HepG2 (cell line): ENCODE results near the gene KLHL18. TPM values are rescaled to one million over a fixed set of nuclear protein-coding genes. Genes with fewer than 3 reads are reported as not detected.

ENCODE experiments used
- ATAC-seq: fragments of 200-7000 bp; cut with Tn5 transposase; 3 replicates; pipeline ENCODE4 v1.9.1; 2020; ENCODE audit warnings: mild to moderate bottlenecking, moderate library complexity
- BruUV-seq: library from RNA; stranded (reverse); fragments of 400-500 nt; replicated peaks from 2 replicates; lab custom pipeline; 2021; lab: Mats Ljungman, UMichigan
- CTCF ChIA-PET: fragments of 300-600 bp; formaldehyde crosslinking; extraction: SDS; loops from one replicate; lab custom pipeline; 2021; ENCODE audit warnings: low total read pairs, inconsistent platforms, low intra/inter-chr PET ratio; lab: Yijun Ruan, JAX
- POLR2A ChIA-PET: fragments of 350-600 bp; sonication (Branson Sonifier 250); formaldehyde crosslinking; loops from one replicate; lab custom pipeline; 2020; ENCODE audit warnings: antibody characterized with exemption, inconsistent platforms; lab: Yijun Ruan, JAX
- DNase-seq: peaks from one replicate; pipeline ENCODE4 v3.0.0-alpha.2; 2015; ENCODE audit warnings: low spot score
- FAIRE-seq: peaks from 3 replicates; lab custom pipeline; 2011; peaks lifted over from hg19 to GRCh38; lab: Jason Lieb, UNC
- H2AFZ ChIP-seq: one replicate; pipeline ENCODE4 v1.6.1; 2011; ENCODE audit warnings: low read length, inconsistent platforms
- H3K27ac ChIP-seq: fragments of 300-600 bp; 3 replicates; pipeline ENCODE4 v1.8.0; 2011; ENCODE audit warnings: mixed run types, mild to moderate bottlenecking, mixed read lengths, low read length, inconsistent platforms; ENCODE audit not compliant: insufficient read depth; ENCODE audit errors: extremely low read length
- H3K27me3 ChIP-seq, 2 experiments: fragments of 200-600 bp in 1 of 2; 2 replicates in 1 of 2; 3 replicates in 1 of 2; pipeline versions ENCODE4 v1.6.0 to v1.8.0; 2011; ENCODE audit warnings: low read length in 2 of 2, mild to moderate bottlenecking in 2 of 2, moderate library complexity in 2 of 2, inconsistent platforms in 1 of 2; ENCODE audit not compliant: insufficient read depth in 2 of 2, control insufficient read depth in 1 of 2
- H3K36me3 ChIP-seq, 2 experiments: fragments of 200-600 bp in 1 of 2; replicated peaks in 1 of 2; 2 replicates in 1 of 2; 3 replicates in 1 of 2; pipeline versions ENCODE4 v1.5.1 to v1.8.0; 2011; ENCODE audit warnings: low read length in 2 of 2, inconsistent platforms in 1 of 2; ENCODE audit not compliant: insufficient read depth in 2 of 2, control insufficient read depth in 1 of 2
- H3K4me1 ChIP-seq: 2 replicates; pipeline ENCODE4 v1.5.1; 2012; ENCODE audit warnings: low read length, inconsistent platforms; ENCODE audit not compliant: insufficient read depth
- H3K4me2 ChIP-seq: 2 replicates; pipeline ENCODE4 v1.6.0; 2011; ENCODE audit warnings: low read depth, low read length, inconsistent platforms
- H3K4me3 ChIP-seq, 3 experiments: fragments of 200-600 bp in 1 of 3; sonication (generic), shearing (Covaris generic) in 1 of 3; replicated peaks in 1 of 3; 2 replicates each; pipeline ENCODE4 v1.5.1; 2011 to 2016; ENCODE audit warnings: low read length in 3 of 3, inconsistent platforms in 2 of 3, low read depth in 2 of 3, mild to moderate bottlenecking in 2 of 3, control low read depth in 1 of 3, mixed read lengths in 1 of 3; ENCODE audit not compliant: insufficient read depth in 1 of 3
- H3K79me2 ChIP-seq: one replicate; pipeline ENCODE4 v1.6.1; 2011; ENCODE audit warnings: low read length, inconsistent platforms; ENCODE audit not compliant: insufficient read depth
- H3K9ac ChIP-seq: 2 replicates; pipeline ENCODE4 v1.6.0; 2011; ENCODE audit warnings: mild to moderate bottlenecking, low read depth, low read length, inconsistent platforms; ENCODE audit not compliant: insufficient read depth
- H3K9me3 ChIP-seq: 2 replicates; pipeline ENCODE4 v1.5.1; 2012; ENCODE audit warnings: mild to moderate bottlenecking, low read length
- H4K20me1 ChIP-seq: 2 replicates; pipeline ENCODE4 v1.6.0; 2011; ENCODE audit warnings: inconsistent platforms, mild to moderate bottlenecking, low read length, moderate library complexity; ENCODE audit not compliant: insufficient read depth
- ASH2L ChIP-seq: fragments of 300-600, 200-600 bp; sonication (generic); IDR thresholded peaks from 2 replicates; pipeline ENCODE4 v1.7.0; 2017; ENCODE audit warnings: low read depth, mild to moderate bottlenecking, moderate library complexity, mixed read lengths, low read length; ENCODE audit not compliant: insufficient read length
- ATF7 ChIP-seq, 2 experiments: fragments of 450-650 bp in 1 of 2; sonication (generic) in 1 of 2; formaldehyde crosslinking in 1 of 2; IDR thresholded peaks; 2 replicates each; pipeline versions ENCODE4 v1.4.0 to v1.6.1; 2016 to 2020; ENCODE audit warnings: antibody characterized with exemption in 1 of 2, mild to moderate bottlenecking in 1 of 2, missing genetic modification reagents in 1 of 2
- BRCA1 ChIP-seq: sonication (generic); formaldehyde crosslinking; IDR thresholded peaks from 2 replicates; pipeline ENCODE4 v1.4.0; 2020; ENCODE audit warnings: missing genetic modification reagents
- CEBPB ChIP-seq: IDR thresholded peaks from 2 replicates; pipeline ENCODE4 v1.6.1; 2011; ENCODE audit warnings: low read depth, low read length, improper control_type of control experiment, borderline replicate concordance
- CEBPG ChIP-seq: IDR thresholded peaks from 2 replicates; pipeline ENCODE4 v1.6.1; 2016
- GABPA ChIP-seq, 2 experiments: IDR thresholded peaks; 2 replicates each; pipeline ENCODE4 v1.6.1; 2011 to 2016; ENCODE audit warnings: low read depth in 2 of 2, low read length in 1 of 2, missing biosample characterization in 1 of 2, missing genetic modification characterization in 1 of 2
- HMG20B ChIP-seq: conservative IDR thresholded peaks from 2 replicates; pipeline ENCODE4 v1.6.1; 2016; ENCODE audit warnings: missing genetic modification reagents, missing compliant biosample characterization
- HNF4G ChIP-seq, 2 experiments: sonication (generic) in 1 of 2; formaldehyde crosslinking in 1 of 2; IDR thresholded peaks; 2 replicates each; pipeline versions ENCODE4 v1.4.0 to v1.6.1; 2011 to 2020; ENCODE audit warnings: borderline replicate concordance in 2 of 2, low read depth in 2 of 2, mild to moderate bottlenecking in 2 of 2, low read length in 1 of 2, missing genetic modification reagents in 1 of 2, moderate library complexity in 1 of 2
- MIER2 ChIP-seq: IDR thresholded peaks from 2 replicates; pipeline ENCODE4 v1.6.1; 2016; ENCODE audit warnings: missing biosample characterization, missing genetic modification reagents
- NFE2 ChIP-seq: sonication (generic); formaldehyde crosslinking; IDR thresholded peaks from 2 replicates; pipeline ENCODE4 v1.4.0; 2020; ENCODE audit warnings: missing genetic modification reagents
- SMAD1 ChIP-seq: sonication (generic); formaldehyde crosslinking; IDR thresholded peaks from 2 replicates; pipeline ENCODE4 v1.4.0; 2020; ENCODE audit warnings: missing genetic modification reagents, low read depth, mild to moderate bottlenecking, borderline replicate concordance
- USF2 ChIP-seq, 2 experiments: sonication (generic) in 1 of 2; formaldehyde crosslinking in 1 of 2; IDR thresholded peaks; 2 replicates each; pipeline versions ENCODE4 v1.5.1 to v1.6.1; 2011 to 2020; ENCODE audit warnings: borderline replicate concordance in 1 of 2, low read depth in 1 of 2, low read length in 1 of 2, mild to moderate bottlenecking in 1 of 2, missing genetic modification reagents in 1 of 2, moderate library complexity in 1 of 2
- ZNF20 ChIP-seq: sonication (generic); formaldehyde crosslinking; IDR thresholded peaks from 2 replicates; pipeline ENCODE4 v1.4.0; 2020; ENCODE audit warnings: mild to moderate bottlenecking, moderate library complexity, missing genetic modification reagents
- ZNF367 ChIP-seq: sonication (generic); formaldehyde crosslinking; IDR thresholded peaks from 2 replicates; pipeline ENCODE4 v1.4.0; 2020; ENCODE audit warnings: missing genetic modification reagents, borderline replicate concordance
- ZNF512 ChIP-seq: sonication (generic); formaldehyde crosslinking; IDR thresholded peaks from 2 replicates; pipeline ENCODE4 v1.4.0; 2020; ENCODE audit warnings: mild to moderate bottlenecking, missing genetic modification reagents
- ZNF567 ChIP-seq: sonication (generic); formaldehyde crosslinking; IDR thresholded peaks from 2 replicates; pipeline ENCODE4 v1.8.1; 2023; ENCODE audit warnings: mild to moderate bottlenecking, missing genetic modification reagents, borderline replicate concordance
- WGBS: methylation state at CpG from one replicate; pipeline ENCODE4 v1.1.6; 2017; ENCODE audit warnings: low lambda C conversion rate; 5-methylcytosine and 5-hydroxymethylcytosine counted together
- in situ Hi-C: cut with HindIII; loops from 2 replicates; pipeline ENCODE4 v1.10.0; 2017; ENCODE audit warnings: low pct_unique_long_range_greater_than_20kb; ENCODE audit not compliant: extremely low pct_ligation_motif_present
- intact Hi-C: fragments of 100-400 bp; cut with micrococcal nuclease; formaldehyde crosslinking; loops from one replicate; pipeline ENCODE4 v1.10.0; 2022; ENCODE audit not compliant: unreplicated experiment
- polyA plus RNA-seq, 8 experiments: library from polyadenylated mRNA; depleted of rRNA in 3 of 8; stranded (reverse) in 7 of 8; unstranded in 1 of 8; fragments of >200 nt; fragmentation: Illumina TruSeq in 4 of 8; extraction: Trizol in 4 of 8; gene quantifications; 2 replicates each; pipeline versions ENCODE4 v1.2.1 to v1.2.3, GENCODE V29; 2011 to 2016; ENCODE audit warnings: low read depth in 4 of 8, missing spikeins in 1 of 8, mixed read lengths in 1 of 8; ENCODE audit not compliant: insufficient read depth in 1 of 8
- total RNA-seq, 5 experiments: library from RNA; depleted of rRNA; stranded (reverse); fragments of >200 nt; fragmentation: Illumina TruSeq; extraction: Trizol; gene quantifications; 2 replicates each; pipeline ENCODE4 v1.2.3, GENCODE V29; 2016; ENCODE audit warnings: low read depth in 1 of 5

Gene KLHL18
- total and polyA plus RNA-seq, 2 of the 13 experiments (the other 11 are each of a cell fraction or from before 2014, with no cell fraction given): 17.5 to 18.8 TPM

- 79% methylated on average over 9 of the region's 9 CpGs for WGBS
- BruUV-seq: no TSS peak
- POLR2A ChIA-PET: interaction anchor here (1.2 kb wide), 1 partner anchor 81 kb away, joined by 3 read pairs; the partner anchor contains the start of gene PTPN23
- Histone ChIP-seq H3K27me3 (no peaks in the 10 kb centered on the region), H3K4me2 (no peak overlapping the region), H2AFZ (no peak overlapping the region), H3K4me3 (no peak overlapping the region), H3K4me1 (peaks cover 53% of the 10 kb centered on the region), H3K9ac (no peak overlapping the region), H3K36me3 (peaks cover 1 to 3% of the 10 kb centered on the region in 2 experiments; a peak in 4 of 5 replicates), H3K9me3 (no peaks in the 10 kb centered on the region), H4K20me1 (no peaks in the 10 kb centered on the region), H3K79me2 (peaks cover 12% of the 10 kb centered on the region), H3K27ac (peak overlapping the region; percentile 35)
- ATAC-seq (peak; percentile 72), DNase-seq (peak; percentile 20), FAIRE-seq (no peak)
- in situ Hi-C loops (no loop called here), intact Hi-C loops (loop anchor here (2.0 kb wide), 1 partner anchor 25 kb away; no protein-coding TSS in a partner anchor)
- CTCF ChIA-PET: no interaction called here
- TF ChIP-seq NFE2 (CRISPR knock-in tag): no peak
- TF ChIP-seq CEBPG (CRISPR knock-in tag): 0 out of 2 replicates have a peak, but pooled peaks have one; percentile 12
- TF ChIP-seq CEBPB: peak; percentile 57; the same call in 1 of the 2 replicates
- TF ChIP-seq ZNF567: no peak
- TF ChIP-seq GABPA (IDR thresholded peaks at IDR 0.05; ENCODE audit: low read depth, low read length): no peak
- no peak for TF ChIP-seq GABPA (CRISPR knock-in tag; IDR thresholded peaks at IDR 0.05; ENCODE audit: low read depth)
- TF ChIP-seq BRCA1 (CRISPR knock-in tag): no peak
- TF ChIP-seq ASH2L: no peak
- no peak for TF ChIP-seq USF2 (IDR thresholded peaks at IDR 0.05; ENCODE audit: low read depth, low read length)
- no peak for TF ChIP-seq USF2 (CRISPR knock-in tag; IDR thresholded peaks at IDR 0.05; ENCODE audit: borderline replicate concordance)
- no peak for TF ChIP-seq ZNF367 (CRISPR knock-in tag)
- TF ChIP-seq HMG20B (CRISPR knock-in tag): no peak
- TF ChIP-seq MIER2 (CRISPR knock-in tag): no peak
- TF ChIP-seq ZNF20 (CRISPR knock-in tag): 0 out of 2 replicates have a peak, but pooled peaks have one; percentile 69
- no peak for TF ChIP-seq SMAD1 (CRISPR knock-in tag)
- TF ChIP-seq HNF4G (IDR thresholded peaks at IDR 0.05; ENCODE audit: borderline replicate concordance, low read depth, low read length): no peak
- TF ChIP-seq HNF4G (CRISPR knock-in tag; IDR thresholded peaks at IDR 0.05; ENCODE audit: borderline replicate concordance, low read depth): no peak
- TF ChIP-seq ZNF512: 0 out of 2 replicates have a peak, but pooled peaks have one; percentile 18
- TF ChIP-seq ATF7 (IDR thresholded peaks at IDR 0.05): no peak
- TF ChIP-seq ATF7 (CRISPR knock-in tag; IDR thresholded peaks at IDR 0.05): no peak
Measured at GRCh38 chr3:47299381-47300318, 16.9 kb downstream of the KLHL18 start.
